C4-2B (cell line): ENCODE measurements around the gene PRM1.

Experiments used
- CTCF ChIP-seq: fragments of 450-650 bp; conservative IDR thresholded peaks from 2 replicates; pipeline ENCODE4 v1.5.1; 2017; ENCODE audit warnings: mild to moderate bottlenecking
- ZFX ChIP-seq: fragments of 450-650 bp; IDR thresholded peaks from 2 replicates; pipeline ENCODE4 v1.6.1; 2017

- TF ChIP-seq CTCF (no peak), ZFX (no peak)
Measured at GRCh38 chr16:11242658-11243057, 38.5 kb downstream of the PRM1 start.
